GM03348 (cell line): ENCODE data around the gene RTF2.
A peak's percentile ranks its signal among the peaks of the same experiment; 100 is the strongest.

Experiments used
- DNase-seq: peaks from one replicate; pipeline ENCODE4 v3.0.0; 2012; ENCODE audit warnings: low spot score

Gene RTF2

GRCh38 chr20:56439771-56440291 is 28.6 kb upstream of the RTF2 start:
- peak; percentile 95 for DNase-seq

- no peak for DNase-seq
Measured at GRCh38 chr20:56440346-56441007, 27.9 kb upstream of the RTF2 start.

- no peak for DNase-seq
Measured at GRCh38 chr20:56442389-56443365, 25.8 kb upstream of the RTF2 start.

GRCh38 chr20:56443654-56444540 is 24.5 kb upstream of the RTF2 start:
- DNase-seq, result no peak

- no peak for DNase-seq
Measured at GRCh38 chr20:56445130-56445529, 23.3 kb upstream of the RTF2 start.

- no peak for DNase-seq
Measured at GRCh38 chr20:56445540-56445939, 22.9 kb upstream of the RTF2 start.

- no peak for DNase-seq
Measured at GRCh38 chr20:56447227-56447626, 21.2 kb upstream of the RTF2 start.

- no peak for DNase-seq
Measured at GRCh38 chr20:56449459-56449858, 19.0 kb upstream of the RTF2 start.

GRCh38 chr20:56451056-56451765 is 17.2 kb upstream of the RTF2 start:
- DNase-seq, result no peak

GRCh38 chr20:56453352-56453751 is 15.1 kb upstream of the RTF2 start:
- DNase-seq, result no peak

GRCh38 chr20:56454754-56455153 is 13.7 kb upstream of the RTF2 start:
- no peak for DNase-seq

- DNase-seq, result peak; percentile 18
Measured at GRCh38 chr20:56458206-56458821, 10.1 kb upstream of the RTF2 start.

- DNase-seq, result no peak
Measured at GRCh38 chr20:56460459-56460858, 8.0 kb upstream of the RTF2 start.

- DNase-seq, result no peak
Measured at GRCh38 chr20:56461576-56461975, 6.9 kb upstream of the RTF2 start.

GRCh38 chr20:56463428-56463827 is 5.0 kb upstream of the RTF2 start:
- DNase-seq, result no peak

GRCh38 chr20:56465997-56466396 is 2.4 kb upstream of the RTF2 start:
- no peak for DNase-seq

- no peak for DNase-seq
Measured at GRCh38 chr20:56467968-56468315, 485 bp upstream of the RTF2 start.

GRCh38 chr20:56469077-56469449 is 636 bp downstream of the RTF2 start:
- no peak for DNase-seq

GRCh38 chr20:56483970-56484369 is 15.5 kb downstream of the RTF2 start:
- DNase-seq, result no peak

GRCh38 chr20:56487216-56487615 is 18.8 kb downstream of the RTF2 start:
- no peak for DNase-seq

- DNase-seq, result no peak
Measured at GRCh38 chr20:56488566-56488965, 20.1 kb downstream of the RTF2 start.
